K562 (cell line): ENCODE results near the gene SCYL2. TPM values are rescaled to one million over a fixed set of nuclear protein-coding genes. Genes with fewer than 3 reads are reported as not detected.
A peak's percentile ranks its signal among the peaks of the same experiment; 100 is the strongest.

Source experiments
- ATF7 ChIP-seq: fragments of 450-650 bp; IDR thresholded peaks from 2 replicates; pipeline ENCODE4 v1.7.1; 2014; ENCODE audit warnings: mild to moderate bottlenecking, moderate library complexity
- BCOR ChIP-seq: fragments of 450-650 bp; IDR thresholded peaks from 2 replicates; pipeline ENCODE4 v1.6.1; 2016
- CBX2 ChIP-seq: fragments of 200-600 bp; sonication (generic); IDR thresholded peaks from one replicate; pipeline ENCODE4 v1.6.1; 2012; ENCODE audit warnings: mild to moderate bottlenecking, low read length, inconsistent platforms; ENCODE audit not compliant: insufficient read depth, poor library complexity, severe bottlenecking
- CCNT2 ChIP-seq: IDR thresholded peaks from 2 replicates; pipeline ENCODE4 v1.6.1; 2011; ENCODE audit warnings: borderline replicate concordance, low read depth, mild to moderate bottlenecking, moderate library complexity, mixed read lengths, low read length; ENCODE audit not compliant: insufficient read length; ENCODE audit errors: extremely low read depth
- CEBPB ChIP-seq: fragments of 450-650 bp; IDR thresholded peaks from 2 replicates; pipeline ENCODE4 v1.6.1; 2016; ENCODE audit warnings: missing genetic modification characterization, missing compliant biosample characterization
- FOSL1 ChIP-seq: fragments of 200-800 bp; sonication (Bioruptor generic); conservative IDR thresholded peaks from 2 replicates; pipeline ENCODE4 v1.6.1; 2016; ENCODE audit warnings: missing genetic modification characterization, missing compliant biosample characterization
- GATAD2B ChIP-seq: fragments of 450-650 bp; IDR thresholded peaks from 2 replicates; pipeline ENCODE4 v1.6.1; 2017; ENCODE audit warnings: mild to moderate bottlenecking, borderline replicate concordance
- HDAC2 ChIP-seq: fragments of 450-650 bp; IDR thresholded peaks from 2 replicates; pipeline ENCODE4 v1.6.1; 2016; ENCODE audit warnings: mild to moderate bottlenecking
- ILF3 ChIP-seq: fragments of 450-650 bp; IDR thresholded peaks from 2 replicates; pipeline ENCODE4 v1.6.1; 2018; ENCODE audit warnings: antibody characterized with exemption, mild to moderate bottlenecking, moderate library complexity, borderline replicate concordance
- IRF1 ChIP-seq: sonication (generic); formaldehyde crosslinking; IDR thresholded peaks from 2 replicates; pipeline ENCODE4 v1.8.0; 2022; ENCODE audit warnings: missing genetic modification reagents, mild to moderate bottlenecking, borderline replicate concordance
- IRF9 ChIP-seq: fragments of 450-650 bp; IDR thresholded peaks from 2 replicates; pipeline ENCODE4 v1.6.1; 2016; ENCODE audit warnings: missing biosample characterization, missing genetic modification characterization
- KHSRP ChIP-seq: fragments of 450-650 bp; IDR thresholded peaks from 2 replicates; pipeline ENCODE4 v1.6.1; 2017
- NCOA4 ChIP-seq: fragments of 450-650 bp; IDR thresholded peaks from 2 replicates; pipeline ENCODE4 v1.6.1; 2018; ENCODE audit warnings: mild to moderate bottlenecking; ENCODE audit not compliant: partially characterized antibody
- NCOA6 ChIP-seq: fragments of 450-650 bp; IDR thresholded peaks from 2 replicates; pipeline ENCODE4 v1.6.1; 2017; ENCODE audit warnings: mild to moderate bottlenecking
- PHF8 ChIP-seq: fragments of 200-600 bp; sonication (generic); IDR thresholded peaks from 2 replicates; pipeline ENCODE4 v1.6.1; 2012; ENCODE audit warnings: mixed run types, mild to moderate bottlenecking, inconsistent platforms, low read length, moderate library complexity, borderline replicate concordance
- POLR2AphosphoS5 ChIP-seq: IDR thresholded peaks from 2 replicates; pipeline ENCODE4 v1.6.1; 2011; ENCODE audit warnings: mild to moderate bottlenecking, low read depth, low read length, moderate library complexity; ENCODE audit not compliant: control insufficient read depth, insufficient read depth
- RAD51 ChIP-seq: fragments of 450-650 bp; IDR thresholded peaks from 2 replicates; pipeline ENCODE4 v1.7.1; 2016; ENCODE audit warnings: low read depth, mild to moderate bottlenecking, borderline replicate concordance
- RB1 ChIP-seq: fragments of 450-650 bp; IDR thresholded peaks from 2 replicates; pipeline ENCODE4 v1.6.1; 2017; ENCODE audit warnings: low read depth, mild to moderate bottlenecking
- SP1 ChIP-seq: sonication (generic); formaldehyde crosslinking; IDR thresholded peaks from 2 replicates; pipeline ENCODE4 v1.8.1; 2022; ENCODE audit warnings: mild to moderate bottlenecking, missing genetic modification reagents
- ZNF282 ChIP-seq: sonication (generic); formaldehyde crosslinking; IDR thresholded peaks from 2 replicates; pipeline ENCODE4 v1.8.1; 2023; ENCODE audit warnings: missing genetic modification reagents
- ZNF316 ChIP-seq: fragments of 450-650 bp; IDR thresholded peaks from 2 replicates; pipeline ENCODE4 v1.6.1; 2016
- ZNF551 ChIP-seq: fragments of 250-450 bp; sonication (Bioruptor Pico); IDR thresholded peaks from 2 replicates; pipeline ENCODE4 v1.5.0; 2021; ENCODE audit warnings: mild to moderate bottlenecking, moderate library complexity
- ZNF699 ChIP-seq: fragments of 250-450 bp; sonication (Bioruptor Pico); IDR thresholded peaks from 2 replicates; pipeline ENCODE4 v1.8.0; 2021; ENCODE audit warnings: mild to moderate bottlenecking, moderate library complexity; ENCODE audit not compliant: insufficient replicate concordance
- polyA plus RNA-seq, 8 experiments: library from polyadenylated mRNA; depleted of rRNA in 4 of 8; stranded (reverse) in 5 of 8; unstranded in 3 of 8; fragments of >200 nt; fragmentation: Nextera tagmentation in 2 of 8; fragmentation: Illumina TruSeq in 1 of 8; extraction: Ambion mirVana in 2 of 8; extraction: Trizol in 1 of 8; gene quantifications; 2 replicates each; pipeline versions ENCODE4 v1.2.1 to v1.2.3, GENCODE V29; 2011 to 2014; ENCODE audit warnings: inconsistent platforms in 1 of 8, missing spikeins in 1 of 8
- total RNA-seq, 7 experiments: library from RNA; depleted of rRNA in 6 of 7; stranded (reverse); fragments of >200 nt in 6 of 7; fragmentation: Illumina TruSeq in 2 of 7; extraction: Trizol in 2 of 7; gene quantifications; 2 replicates each; pipeline versions ENCODE4 v1.2.1 to v1.2.3, GENCODE V29; 2011 to 2021; ENCODE audit warnings: low replicate concordance in 1 of 7
- TF ChIP-seq, protein P1 (sequence below): fragments of 450-650 bp; IDR thresholded peaks from 2 replicates; pipeline ENCODE4 v1.7.1; 2018; ENCODE audit warnings: mild to moderate bottlenecking, low read depth; ENCODE audit not compliant: partially characterized antibody
- TF ChIP-seq, protein P2 (sequence below): sonication (generic); formaldehyde crosslinking; IDR thresholded peaks from 2 replicates; pipeline ENCODE4 v1.9.0; 2022; ENCODE audit warnings: mild to moderate bottlenecking, missing genetic modification reagents

Gene SCYL2
- total and polyA plus RNA-seq, 9 of the 15 experiments (the other 6 are each of a cell fraction or from before 2014, with no cell fraction given): 9.9 to 49.0 (median 32.9) TPM

DNA sequence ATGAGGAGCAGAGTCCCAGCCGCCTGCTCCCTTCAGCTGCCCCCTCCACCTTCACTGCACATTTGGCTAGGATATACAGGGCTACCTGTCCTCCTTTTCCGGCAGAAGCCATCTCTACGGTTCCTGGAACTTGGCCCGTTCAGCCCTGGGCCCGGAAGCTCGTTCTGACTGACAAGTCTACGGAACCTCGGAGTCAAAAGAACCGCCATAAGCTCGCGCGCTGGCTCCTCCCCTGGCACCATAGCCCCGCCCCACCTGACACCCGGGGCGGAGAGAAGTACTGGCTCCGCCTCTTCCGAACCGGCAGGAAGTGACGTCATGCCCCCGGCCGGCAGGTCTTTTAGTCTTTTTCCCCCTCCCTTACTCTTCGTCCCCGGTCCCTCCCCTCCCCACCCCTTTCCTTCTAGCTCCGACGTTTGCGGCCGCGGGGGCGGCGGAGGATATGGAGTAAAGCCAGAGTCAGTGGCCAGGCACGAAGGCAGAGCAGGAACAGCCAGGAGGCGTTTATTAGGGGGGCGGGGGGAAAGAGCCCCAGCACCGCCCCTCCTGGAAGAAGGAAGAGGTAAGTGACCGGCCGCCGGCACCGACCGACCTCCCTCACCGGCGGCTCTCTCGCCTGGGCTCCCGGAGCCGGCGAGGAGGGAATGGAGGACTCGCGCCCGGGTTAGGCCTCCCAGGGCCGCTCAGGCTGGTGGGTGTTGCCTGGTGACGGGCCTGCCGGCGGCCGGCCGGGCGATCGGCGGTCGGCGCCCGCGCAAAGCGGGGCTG, at the start of gene SCYL2, which contains the start of gene DEPDC4 (continued):
- TF ChIP-seq POLR2AphosphoS5 (peak; percentile 74; the same call in 1 of the 2 replicates), ZNF316 (no peak), HDAC2 (no peak), ATF7 (peak; percentile 99), KHSRP (0 out of 2 replicates have a peak, but pooled peaks have one; percentile 47), GATAD2B (no peak), ILF3 (no peak), RAD51 (peak; percentile 45; the same call in 1 of the 2 replicates), RB1 (peak; percentile 42; the same call in 1 of the 2 replicates), FOSL1 (tag) (peak; percentile 51; the same call in 1 of the 2 replicates), IRF1 (CRISPR knock-in tag) (no peak), NCOA6 (no peak), ZNF699 (CRISPR knock-in tag) (no peak), ZNF282 (CRISPR knock-in tag) (no peak), NCOA4 (no peak), CCNT2 (no peak), BCOR (no peak), CEBPB (no peak), SP1 (CRISPR knock-in tag) (peak; percentile 82), ZNF551 (CRISPR knock-in tag) (no peak), PHF8 (peak; percentile 74; the same call in 1 of the 2 replicates), CBX2 (no peak), IRF9 (tag) (no peak)
- TF ChIP-seq, protein P1, sequence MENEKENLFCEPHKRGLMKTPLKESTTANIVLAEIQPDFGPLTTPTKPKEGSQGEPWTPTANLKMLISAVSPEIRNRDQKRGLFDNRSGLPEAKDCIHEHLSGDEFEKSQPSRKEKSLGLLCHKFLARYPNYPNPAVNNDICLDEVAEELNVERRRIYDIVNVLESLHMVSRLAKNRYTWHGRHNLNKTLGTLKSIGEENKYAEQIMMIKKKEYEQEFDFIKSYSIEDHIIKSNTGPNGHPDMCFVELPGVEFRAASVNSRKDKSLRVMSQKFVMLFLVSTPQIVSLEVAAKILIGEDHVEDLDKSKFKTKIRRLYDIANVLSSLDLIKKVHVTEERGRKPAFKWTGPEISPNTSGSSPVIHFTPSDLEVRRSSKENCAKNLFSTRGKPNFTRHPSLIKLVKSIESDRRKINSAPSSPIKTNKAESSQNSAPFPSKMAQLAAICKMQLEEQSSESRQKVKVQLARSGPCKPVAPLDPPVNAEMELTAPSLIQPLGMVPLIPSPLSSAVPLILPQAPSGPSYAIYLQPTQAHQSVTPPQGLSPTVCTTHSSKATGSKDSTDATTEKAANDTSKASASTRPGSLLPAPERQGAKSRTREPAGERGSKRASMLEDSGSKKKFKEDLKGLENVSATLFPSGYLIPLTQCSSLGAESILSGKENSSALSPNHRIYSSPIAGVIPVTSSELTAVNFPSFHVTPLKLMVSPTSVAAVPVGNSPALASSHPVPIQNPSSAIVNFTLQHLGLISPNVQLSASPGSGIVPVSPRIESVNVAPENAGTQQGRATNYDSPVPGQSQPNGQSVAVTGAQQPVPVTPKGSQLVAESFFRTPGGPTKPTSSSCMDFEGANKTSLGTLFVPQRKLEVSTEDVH: no peak
- TF ChIP-seq, protein P2, sequence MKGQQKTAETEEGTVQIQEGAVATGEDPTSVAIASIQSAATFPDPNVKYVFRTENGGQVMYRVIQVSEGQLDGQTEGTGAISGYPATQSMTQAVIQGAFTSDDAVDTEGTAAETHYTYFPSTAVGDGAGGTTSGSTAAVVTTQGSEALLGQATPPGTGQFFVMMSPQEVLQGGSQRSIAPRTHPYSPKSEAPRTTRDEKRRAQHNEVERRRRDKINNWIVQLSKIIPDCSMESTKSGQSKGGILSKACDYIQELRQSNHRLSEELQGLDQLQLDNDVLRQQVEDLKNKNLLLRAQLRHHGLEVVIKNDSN (CRISPR knock-in tag): peak; percentile 70
- TF ChIP-seq, all 486 proteins: peak for 91
